Measurements from ENCODE around the gene ABCF3.

The ABCF3 gene

GRCh38 chr3:184175981-184176376, 10.0 kb upstream of the ABCF3 start:
- Histone ChIP-seq H3K36me3 (ENCODE audit: control insufficient read depth in 2 of 2, insufficient read depth in 2 of 2, low read length in 2 of 2) (peaks cover 42 to 51% of the 10 kb centered on the region in 2 donors), H3K9me3 (ENCODE audit: control insufficient read depth in 2 of 2, low read length in 2 of 2) (no peaks in the 10 kb centered on the region), H3K4me3 (ENCODE audit: low read length in 2 of 2) (peak overlapping the region; percentile 88 to 96), H3K27ac (ENCODE audit: low read length) (peak overlapping the region; percentile 79), H3K27me3 (ENCODE audit: control insufficient read depth in 1 of 2, insufficient read depth in 2 of 2, low read length in 2 of 2) (no peaks in the 10 kb centered on the region), H3K4me1 (ENCODE audit: control insufficient read depth, insufficient read depth, low read length) (peaks cover 37% of the 10 kb centered on the region), H3K9ac (ENCODE audit: low read length in 2 of 2) (peak overlapping the region; percentile 94 to 97)

- peaks cover 37% of the 10 kb centered on the region for H3K4me1 ChIP-seq (ENCODE audit: control insufficient read depth, insufficient read depth, low read length)
- H3K27me3 ChIP-seq (ENCODE audit: control insufficient read depth in 1 of 2, insufficient read depth in 2 of 2, low read length in 2 of 2), result no peaks in the 10 kb centered on the region
- peak overlapping the region; percentile 79 for H3K27ac ChIP-seq (ENCODE audit: low read length)
- peaks cover 44 to 51% of the 10 kb centered on the region in 2 donors for H3K36me3 ChIP-seq (ENCODE audit: control insufficient read depth in 2 of 2, insufficient read depth in 2 of 2, low read length in 2 of 2)
- H3K9me3 ChIP-seq (ENCODE audit: control insufficient read depth in 2 of 2, low read length in 2 of 2), result no peaks in the 10 kb centered on the region
- H3K4me3 ChIP-seq (ENCODE audit: low read length in 2 of 2), result peak overlapping the region; percentile 88 to 96
- H3K9ac ChIP-seq (ENCODE audit: low read length in 2 of 2), result peak overlapping the region; percentile 94 to 97
Observed at GRCh38 chr3:184176377-184177330, 9.3 kb upstream of the ABCF3 start.

GRCh38 chr3:184177331-184177731, 8.7 kb upstream of the ABCF3 start:
- H3K9me3 ChIP-seq (ENCODE audit: control insufficient read depth in 2 of 2, low read length in 2 of 2), result no peaks in the 10 kb centered on the region
- peak overlapping the region in 1 of 2 donors; percentile 96 for H3K4me3 ChIP-seq (ENCODE audit: low read length in 2 of 2)
- H3K36me3 ChIP-seq (ENCODE audit: control insufficient read depth in 2 of 2, insufficient read depth in 2 of 2, low read length in 2 of 2), result peaks cover 48 to 51% of the 10 kb centered on the region in 2 donors
- H3K27ac ChIP-seq (ENCODE audit: low read length), result peak overlapping the region; percentile 79
- peak overlapping the region in 1 of 2 donors; percentile 97 for H3K9ac ChIP-seq (ENCODE audit: low read length in 2 of 2)
- H3K4me1 ChIP-seq (ENCODE audit: control insufficient read depth, insufficient read depth, low read length), result peaks cover 37% of the 10 kb centered on the region
- no peaks in the 10 kb centered on the region for H3K27me3 ChIP-seq (ENCODE audit: control insufficient read depth in 1 of 2, insufficient read depth in 2 of 2, low read length in 2 of 2)

GRCh38 chr3:184177767-184178306, 8.2 kb upstream of the ABCF3 start:
- Histone ChIP-seq H3K36me3 (ENCODE audit: control insufficient read depth in 2 of 2, insufficient read depth in 2 of 2, low read length in 2 of 2) (peaks cover 53 to 56% of the 10 kb centered on the region in 2 donors), H3K4me3 (ENCODE audit: low read length in 2 of 2) (no peak overlapping the region), H3K9me3 (ENCODE audit: control insufficient read depth in 2 of 2, low read length in 2 of 2) (no peaks in the 10 kb centered on the region), H3K4me1 (ENCODE audit: control insufficient read depth, insufficient read depth, low read length) (peaks cover 37% of the 10 kb centered on the region), H3K27ac (ENCODE audit: low read length) (peak overlapping the region; percentile 79), H3K9ac (ENCODE audit: low read length in 2 of 2) (no peak overlapping the region), H3K27me3 (ENCODE audit: control insufficient read depth in 1 of 2, insufficient read depth in 2 of 2, low read length in 2 of 2) (no peaks in the 10 kb centered on the region)

GRCh38 chr3:184178521-184179138, 7.4 kb upstream of the ABCF3 start:
- Histone ChIP-seq H3K9ac (ENCODE audit: low read length in 2 of 2) (no peak overlapping the region), H3K27ac (ENCODE audit: low read length) (no peak overlapping the region), H3K9me3 (ENCODE audit: control insufficient read depth in 2 of 2, low read length in 2 of 2) (no peaks in the 10 kb centered on the region), H3K27me3 (ENCODE audit: control insufficient read depth in 1 of 2, insufficient read depth in 2 of 2, low read length in 2 of 2) (no peaks in the 10 kb centered on the region), H3K4me1 (ENCODE audit: control insufficient read depth, insufficient read depth, low read length) (peaks cover 37% of the 10 kb centered on the region), H3K4me3 (ENCODE audit: low read length in 2 of 2) (no peak overlapping the region), H3K36me3 (ENCODE audit: control insufficient read depth in 2 of 2, insufficient read depth in 2 of 2, low read length in 2 of 2) (peaks cover 61 to 63% of the 10 kb centered on the region in 2 donors)

GRCh38 chr3:184180165-184180564, 5.8 kb upstream of the ABCF3 start:
- H3K27me3 ChIP-seq (ENCODE audit: control insufficient read depth in 1 of 2, insufficient read depth in 2 of 2, low read length in 2 of 2), result no peaks in the 10 kb centered on the region
- no peak overlapping the region for H3K27ac ChIP-seq (ENCODE audit: low read length)
- peaks cover 63 to 69% of the 10 kb centered on the region in 2 donors for H3K36me3 ChIP-seq (ENCODE audit: control insufficient read depth in 2 of 2, insufficient read depth in 2 of 2, low read length in 2 of 2)

GRCh38 chr3:184181596-184181995, 4.4 kb upstream of the ABCF3 start:
- H3K9ac ChIP-seq (ENCODE audit: low read length in 2 of 2), result no peak overlapping the region
- peaks cover 63 to 69% of the 10 kb centered on the region in 2 donors for H3K36me3 ChIP-seq (ENCODE audit: control insufficient read depth in 2 of 2, insufficient read depth in 2 of 2, low read length in 2 of 2)
- no peak overlapping the region for H3K27ac ChIP-seq (ENCODE audit: low read length)
- peaks cover 29% of the 10 kb centered on the region for H3K4me1 ChIP-seq (ENCODE audit: control insufficient read depth, insufficient read depth, low read length)
- no peaks in the 10 kb centered on the region for H3K27me3 ChIP-seq (ENCODE audit: control insufficient read depth in 1 of 2, insufficient read depth in 2 of 2, low read length in 2 of 2)
- H3K4me3 ChIP-seq (ENCODE audit: low read length in 2 of 2), result no peak overlapping the region
- no peaks in the 10 kb centered on the region for H3K9me3 ChIP-seq (ENCODE audit: control insufficient read depth in 2 of 2, low read length in 2 of 2)

More at GRCh38 chr3:184180165-184180564, 5.8 kb upstream of the ABCF3 start:
- no peak overlapping the region for H3K9ac ChIP-seq (ENCODE audit: low read length in 2 of 2)
- H3K4me1 ChIP-seq (ENCODE audit: control insufficient read depth, insufficient read depth, low read length), result peaks cover 34% of the 10 kb centered on the region
- no peaks in the 10 kb centered on the region for H3K9me3 ChIP-seq (ENCODE audit: control insufficient read depth in 2 of 2, low read length in 2 of 2)
- H3K4me3 ChIP-seq (ENCODE audit: low read length in 2 of 2), result no peak overlapping the region

GRCh38 chr3:184183679-184184078, 2.3 kb upstream of the ABCF3 start:
- Histone ChIP-seq H3K27me3 (ENCODE audit: control insufficient read depth in 1 of 2, insufficient read depth in 2 of 2, low read length in 2 of 2) (no peaks in the 10 kb centered on the region), H3K36me3 (ENCODE audit: control insufficient read depth in 2 of 2, insufficient read depth in 2 of 2, low read length in 2 of 2) (peaks cover 58 to 61% of the 10 kb centered on the region in 2 donors), H3K4me3 (ENCODE audit: low read length in 2 of 2) (no peak overlapping the region)

GRCh38 chr3:184184546-184185230, 1.3 kb upstream of the ABCF3 start:
- Histone ChIP-seq H3K9me3 (ENCODE audit: control insufficient read depth in 2 of 2, low read length in 2 of 2) (no peaks in the 10 kb centered on the region), H3K27me3 (ENCODE audit: control insufficient read depth in 1 of 2, insufficient read depth in 2 of 2, low read length in 2 of 2) (no peaks in the 10 kb centered on the region), H3K4me3 (ENCODE audit: low read length in 2 of 2) (no peak overlapping the region), H3K4me1 (ENCODE audit: control insufficient read depth, insufficient read depth, low read length) (peaks cover 27% of the 10 kb centered on the region), H3K27ac (ENCODE audit: low read length) (peak overlapping the region; percentile 84), H3K9ac (ENCODE audit: low read length in 2 of 2) (peak overlapping the region in 1 of 2 donors; percentile 74), H3K36me3 (ENCODE audit: control insufficient read depth in 2 of 2, insufficient read depth in 2 of 2, low read length in 2 of 2) (peaks cover 57 to 60% of the 10 kb centered on the region in 2 donors)

More at GRCh38 chr3:184183679-184184078, 2.3 kb upstream of the ABCF3 start:
- Histone ChIP-seq H3K9me3 (ENCODE audit: control insufficient read depth in 2 of 2, low read length in 2 of 2) (no peaks in the 10 kb centered on the region), H3K9ac (ENCODE audit: low read length in 2 of 2) (no peak overlapping the region), H3K27ac (ENCODE audit: low read length) (no peak overlapping the region), H3K4me1 (ENCODE audit: control insufficient read depth, insufficient read depth, low read length) (peaks cover 27% of the 10 kb centered on the region)

All from stomach smooth muscle (tissue), 2 donors.